ENCODE measurements around the gene GOLGA7B.

The GOLGA7B gene

DNA sequence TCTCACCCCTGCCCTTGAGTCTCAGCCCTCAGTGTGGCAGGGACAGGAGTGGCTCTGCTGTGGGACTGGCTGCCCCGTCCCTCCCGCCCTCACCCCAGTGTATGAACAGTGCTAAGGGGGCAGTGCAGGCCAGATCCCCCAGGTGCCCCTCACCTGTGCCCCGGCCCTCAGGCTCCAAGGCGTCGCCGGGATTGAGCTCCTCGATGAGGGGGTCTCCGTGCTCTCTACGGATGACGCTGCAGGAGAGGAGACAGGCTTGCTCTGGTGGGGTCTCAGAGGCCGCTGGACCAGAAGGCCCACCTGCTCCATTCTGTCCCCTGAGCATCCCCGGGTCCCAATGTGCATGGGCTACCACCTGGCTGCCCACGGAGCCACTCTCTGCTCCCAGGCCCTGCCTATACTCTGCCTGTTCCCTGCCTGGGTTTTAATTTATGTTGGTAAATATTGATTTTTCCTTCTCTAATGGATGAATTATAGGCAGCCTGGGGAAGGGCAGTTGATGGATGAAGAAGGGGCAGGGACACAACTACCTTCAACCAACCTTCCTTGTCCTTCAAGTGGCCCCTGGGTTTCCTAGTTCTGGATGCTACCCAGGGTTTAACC, 47.2 kb downstream of the GOLGA7B start:
- DNase-seq: no peak

DNA sequence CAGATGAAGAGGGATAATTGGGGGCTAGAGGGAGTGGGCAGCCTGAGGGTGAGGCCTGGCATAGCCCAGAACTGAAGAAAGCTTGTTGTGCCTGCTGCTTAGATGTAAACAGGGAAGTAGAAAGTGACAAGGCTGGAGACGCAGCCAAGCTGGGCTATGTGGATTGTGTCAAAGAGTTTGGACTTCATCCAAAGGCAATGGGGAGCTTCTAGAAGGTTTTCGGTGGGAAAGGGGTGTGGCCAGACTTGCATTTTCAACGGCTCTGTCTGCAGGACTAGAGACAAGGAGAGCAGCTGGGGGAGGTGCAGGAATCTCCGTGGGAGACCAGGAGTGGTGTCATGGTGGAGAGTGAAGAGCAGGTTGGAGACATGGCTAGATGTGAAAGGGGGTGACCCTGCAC, 48.8 kb downstream of the GOLGA7B start:
- DNase-seq: no peak

DNA sequence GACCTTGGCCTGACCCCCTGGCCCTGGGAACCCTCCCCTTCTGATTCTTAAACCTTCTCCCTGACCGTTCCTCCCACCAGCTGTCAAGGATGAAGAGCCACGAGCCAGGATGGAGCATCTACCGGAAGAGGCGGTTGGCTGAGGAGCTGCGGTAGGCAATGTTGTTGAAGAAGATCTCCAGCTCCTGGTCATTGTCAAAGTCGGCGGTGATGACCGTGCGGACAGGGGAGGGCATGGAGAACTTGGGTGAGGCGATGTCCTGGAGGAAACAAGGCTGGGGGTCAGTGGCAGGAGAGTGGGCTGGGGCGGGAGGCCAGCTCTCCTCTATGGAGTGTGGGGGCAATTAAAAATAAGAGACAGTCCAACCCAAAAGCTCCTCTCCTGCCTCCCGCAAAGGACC, 51.7 kb downstream of the GOLGA7B start:
- DNase-seq: no peak

DNA sequence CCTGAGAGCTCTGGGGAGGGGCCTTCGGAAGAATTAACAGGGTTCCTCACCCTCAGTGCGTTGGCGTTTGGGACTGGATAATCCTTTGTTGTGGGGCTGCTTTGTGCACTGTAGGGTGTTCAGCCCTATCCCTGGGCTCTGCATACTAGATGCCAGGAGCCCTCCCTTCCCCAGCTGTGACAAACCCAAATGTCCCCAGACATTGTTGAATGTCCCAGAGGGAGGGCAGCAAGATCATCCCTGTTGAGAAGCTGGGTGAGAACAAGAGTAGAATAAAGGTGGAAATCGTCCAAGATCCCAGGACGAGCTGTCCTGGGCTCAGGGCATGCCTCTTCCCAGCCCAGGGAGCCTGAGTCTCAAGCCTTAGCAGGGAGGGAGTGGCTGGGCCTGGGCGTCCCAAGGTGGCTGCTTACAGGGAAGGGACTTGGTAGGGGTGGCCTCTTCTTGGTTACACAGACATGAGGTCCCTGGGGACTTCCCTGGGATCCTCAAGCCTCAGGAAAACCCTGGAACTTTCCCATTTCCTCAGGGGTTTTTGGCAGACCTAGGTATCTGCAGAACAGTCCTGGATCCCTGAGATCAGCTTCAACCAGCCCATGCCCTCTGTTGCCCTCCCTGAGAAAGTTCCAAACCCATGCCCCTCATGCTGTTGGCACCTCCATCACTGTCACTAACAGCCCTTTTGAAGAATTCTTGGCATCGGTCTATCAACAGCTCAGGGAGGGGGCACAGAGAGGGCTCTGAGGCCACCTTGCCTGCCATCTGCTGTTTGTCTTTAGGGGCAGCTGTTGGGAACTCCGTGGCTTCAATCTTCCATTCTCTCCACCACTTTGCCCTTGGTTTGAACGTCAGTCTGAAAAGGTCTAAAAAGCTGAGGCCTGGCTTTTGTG, 53.7 kb downstream of the GOLGA7B start:
- DNase-seq: no peak

DNA sequence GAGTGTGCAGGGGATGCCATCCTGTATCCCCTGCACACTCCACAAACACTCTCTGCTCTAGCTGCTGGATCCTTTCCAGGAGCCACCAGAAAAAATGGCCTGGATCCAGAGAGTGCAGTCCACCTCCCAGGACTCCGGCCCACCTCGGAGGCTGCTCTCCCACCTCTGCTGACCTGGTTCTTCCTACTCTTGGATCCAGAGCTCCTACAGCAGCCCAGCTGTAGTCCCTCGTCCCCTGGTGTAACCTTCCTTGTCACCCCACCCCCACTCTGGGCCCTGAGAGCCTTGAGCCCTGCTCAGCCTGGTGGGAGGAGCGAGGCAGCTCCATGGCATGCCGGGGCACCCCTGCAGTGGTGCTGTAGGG, 54.4 kb downstream of the GOLGA7B start:
- DNase-seq: no peak

DNA sequence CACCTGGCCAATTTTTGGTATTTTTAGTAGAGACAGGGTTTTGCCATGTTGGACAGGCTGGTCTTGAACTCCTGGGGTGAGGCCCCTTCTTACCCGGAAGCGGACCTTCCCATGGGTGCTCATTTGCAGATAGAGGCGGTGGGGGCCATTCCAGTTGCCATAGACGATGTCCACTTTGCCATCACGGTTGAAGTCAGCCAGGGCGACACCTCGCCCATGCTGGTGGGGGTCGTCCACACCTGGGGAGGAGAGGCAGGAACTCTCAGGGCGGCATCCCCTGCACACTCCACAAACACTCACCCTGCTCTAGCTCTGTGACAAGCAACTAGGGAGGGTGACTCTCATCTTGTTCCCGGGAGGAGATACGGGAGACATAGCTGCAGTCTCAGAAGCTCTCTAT, 54.9 kb downstream of the GOLGA7B start:
- no peak for DNase-seq

DNA sequence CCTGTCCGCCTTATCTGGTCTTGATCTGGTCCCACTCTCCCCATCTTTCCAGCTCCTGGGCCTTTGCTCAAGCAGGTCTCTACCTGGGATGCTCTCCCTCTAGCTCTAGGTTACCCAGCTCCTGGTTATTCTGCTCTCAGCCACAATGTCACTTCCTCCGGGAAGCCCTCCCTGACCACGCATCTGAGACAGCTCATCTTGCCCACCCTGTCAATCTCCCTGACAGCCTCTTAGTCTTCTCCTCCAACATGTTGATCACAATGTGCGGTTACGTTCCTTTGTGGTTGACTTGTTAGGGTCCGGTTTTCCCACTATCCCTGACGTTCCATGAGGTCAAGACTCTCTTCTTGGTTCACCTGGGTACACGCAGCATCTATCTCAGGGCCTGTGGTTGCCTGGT, 55.6 kb downstream of the GOLGA7B start:
- DNase-seq: no peak

DNA sequence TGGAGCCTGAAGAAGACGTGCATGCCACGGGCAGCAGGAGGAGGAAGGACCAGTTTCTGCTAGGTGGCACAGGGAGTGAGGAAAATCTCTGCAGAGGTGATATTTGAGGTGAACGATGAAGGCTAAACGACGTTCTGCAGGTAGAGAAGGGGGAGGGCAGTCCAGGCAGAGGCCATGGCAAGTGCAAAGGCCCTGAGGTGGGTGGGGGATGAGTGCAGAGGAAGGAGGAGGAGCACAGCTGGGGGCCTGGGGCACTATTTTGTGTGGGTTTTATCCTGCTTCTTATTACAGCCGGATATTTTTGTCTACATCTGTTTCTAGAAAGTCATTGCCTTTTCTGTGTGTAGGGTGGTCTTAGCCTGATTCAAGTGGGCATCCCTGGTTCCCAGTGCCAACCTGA, 57.6 kb downstream of the GOLGA7B start:
- DNase-seq: no peak

DNA sequence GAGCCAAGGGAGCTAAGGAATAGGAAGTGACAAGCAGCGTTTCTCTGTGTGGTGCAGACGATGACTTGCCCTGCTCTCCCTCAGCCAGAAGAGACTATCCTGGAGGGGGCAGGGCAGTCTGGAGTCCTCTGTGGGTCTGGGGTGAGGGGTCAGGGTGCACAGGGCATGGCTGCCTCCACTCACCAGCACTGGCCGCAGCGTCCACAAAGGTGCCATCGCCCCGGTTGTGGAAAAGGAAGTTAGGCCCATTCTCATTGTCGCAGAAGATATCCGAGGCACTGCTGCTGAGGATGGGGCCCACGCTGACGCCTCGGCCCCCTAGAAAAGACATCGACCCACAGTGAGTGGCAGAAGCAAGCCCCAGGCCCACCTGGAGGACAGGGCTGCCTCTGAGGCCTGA, 58.2 kb downstream of the GOLGA7B start:
- no peak for DNase-seq

DNA sequence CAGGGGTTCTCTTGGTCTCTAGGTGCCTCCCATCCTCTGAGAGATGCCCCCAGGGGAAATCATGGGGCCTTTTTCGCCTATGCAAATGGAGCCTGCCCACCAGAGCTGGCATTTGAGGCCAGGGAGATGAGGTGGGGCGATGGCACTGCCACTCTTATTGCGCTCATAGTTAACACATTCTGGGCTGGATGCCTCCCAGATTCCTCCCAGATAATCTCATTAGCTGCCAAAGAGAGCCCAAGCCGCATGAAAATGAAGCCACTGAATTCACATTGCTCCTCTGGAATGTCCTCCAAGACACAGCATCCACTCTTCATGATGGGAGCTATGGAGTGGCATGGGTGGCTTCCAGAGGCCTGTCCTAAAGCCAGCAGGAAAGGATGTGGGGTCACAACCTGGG, 61.0 kb downstream of the GOLGA7B start:
- no peak for DNase-seq

DNA sequence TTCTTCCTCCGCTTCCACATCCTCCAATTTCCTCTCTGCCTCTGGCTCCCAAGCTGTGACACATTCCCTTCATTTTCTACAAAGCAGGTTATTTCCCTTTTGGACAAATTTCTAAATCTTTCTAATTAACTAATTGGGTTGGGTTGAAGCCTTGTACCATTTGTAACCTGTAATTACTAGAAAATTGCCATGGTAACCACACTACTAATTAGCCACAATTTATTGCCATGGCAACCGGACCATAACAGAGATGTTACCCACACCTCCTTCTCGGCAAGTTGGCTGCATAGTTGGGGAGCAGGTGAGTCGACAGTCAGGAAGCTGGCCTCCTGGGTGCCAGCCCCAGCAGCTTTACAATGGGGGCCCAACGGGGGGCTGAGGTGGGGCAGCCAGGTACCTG, 61.6 kb downstream of the GOLGA7B start:
- DNase-seq: no peak

DNA sequence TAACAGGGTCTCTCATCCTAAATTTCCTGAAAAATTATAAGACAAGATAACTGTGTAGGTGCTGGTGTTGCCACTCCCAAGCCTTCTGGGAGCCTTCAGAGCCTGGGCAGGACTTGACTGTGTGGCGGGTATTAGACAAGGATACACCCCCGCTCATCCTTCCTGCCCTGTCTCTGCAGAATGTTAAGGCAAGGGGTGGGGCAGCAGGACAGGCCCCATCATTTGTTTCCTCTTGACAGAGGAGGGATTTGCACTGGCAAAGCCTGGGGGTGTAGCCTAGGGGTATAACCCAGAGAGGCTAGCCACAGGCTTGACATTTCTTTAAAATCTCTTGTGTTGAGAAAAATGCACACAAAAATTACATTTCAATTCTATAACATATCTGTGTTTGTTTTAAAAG, 63.5 kb downstream of the GOLGA7B start:
- no peak for DNase-seq

DNA sequence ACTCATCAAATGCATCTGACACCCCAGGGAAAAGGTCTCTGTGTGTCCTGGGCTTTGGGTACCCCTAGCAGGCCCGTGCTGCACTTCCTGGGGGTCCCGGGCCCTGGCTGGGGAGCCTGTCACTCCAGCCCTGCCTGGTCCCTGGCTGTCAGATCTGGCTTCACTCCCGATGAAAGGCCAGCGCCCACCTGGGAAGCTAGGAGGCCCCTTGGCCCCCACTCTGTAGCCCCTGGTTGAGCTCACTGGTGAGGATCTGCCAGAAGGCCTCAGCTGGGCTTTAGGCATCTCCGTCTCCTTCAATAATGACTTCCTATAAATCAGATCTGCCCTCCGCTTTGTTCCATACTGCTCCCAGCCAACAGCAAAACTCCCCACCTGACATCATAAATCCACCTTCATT, 64.0 kb downstream of the GOLGA7B start:
- no peak for DNase-seq

DNA sequence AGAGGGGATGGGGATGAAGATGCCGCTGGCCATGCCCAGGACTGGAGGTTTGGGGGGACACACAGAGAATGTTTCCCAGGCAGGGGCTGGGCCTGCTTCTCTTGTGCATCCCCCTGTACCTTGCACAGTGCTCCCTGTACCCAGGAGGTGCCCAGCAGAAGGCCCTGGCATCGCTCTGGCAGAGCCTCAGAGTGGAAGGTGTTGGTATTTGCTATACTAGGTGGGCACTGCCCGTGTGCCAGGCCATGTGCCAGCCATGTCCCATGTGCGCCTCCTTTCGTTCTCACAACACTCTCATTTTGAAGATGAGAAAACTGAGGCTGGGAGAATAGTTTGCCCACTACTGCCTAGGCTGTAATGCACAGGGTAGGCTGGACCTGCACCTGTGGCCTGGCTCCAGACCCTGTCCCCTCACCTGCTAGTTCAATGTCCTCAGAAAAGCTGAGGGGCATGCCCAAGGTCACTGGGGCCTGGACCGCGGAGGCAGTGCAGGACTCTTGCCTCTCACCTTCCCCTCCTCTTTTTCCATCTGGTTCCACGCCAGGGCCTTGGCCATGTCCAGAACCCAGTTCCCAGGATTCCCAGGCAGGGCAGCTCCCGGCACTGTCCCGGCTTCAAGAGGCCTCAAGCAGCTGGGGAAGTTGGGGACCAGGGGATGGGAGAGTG, 64.7 kb downstream of the GOLGA7B start:
- DNase-seq: no peak

DNA sequence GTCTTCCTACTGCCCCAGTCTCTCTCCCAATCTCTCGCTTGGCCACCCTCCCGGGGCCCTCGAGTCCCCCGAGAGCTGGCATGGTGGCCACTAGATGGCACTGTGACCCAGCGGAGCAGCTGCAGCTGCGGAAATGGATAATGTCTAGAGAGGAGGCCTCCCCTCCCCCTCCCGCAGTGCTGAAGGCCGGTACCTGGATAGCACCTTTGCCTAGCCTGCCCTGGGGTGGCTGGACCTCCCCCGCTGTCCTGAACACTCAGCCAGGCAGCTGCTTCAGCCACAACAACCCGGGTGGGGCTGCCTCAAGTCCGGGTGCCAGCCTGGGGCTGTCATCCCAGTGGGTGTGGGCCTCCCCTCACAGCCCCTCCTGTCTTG, 65.2 kb downstream of the GOLGA7B start:
- peak; percentile 69 for DNase-seq

DNA sequence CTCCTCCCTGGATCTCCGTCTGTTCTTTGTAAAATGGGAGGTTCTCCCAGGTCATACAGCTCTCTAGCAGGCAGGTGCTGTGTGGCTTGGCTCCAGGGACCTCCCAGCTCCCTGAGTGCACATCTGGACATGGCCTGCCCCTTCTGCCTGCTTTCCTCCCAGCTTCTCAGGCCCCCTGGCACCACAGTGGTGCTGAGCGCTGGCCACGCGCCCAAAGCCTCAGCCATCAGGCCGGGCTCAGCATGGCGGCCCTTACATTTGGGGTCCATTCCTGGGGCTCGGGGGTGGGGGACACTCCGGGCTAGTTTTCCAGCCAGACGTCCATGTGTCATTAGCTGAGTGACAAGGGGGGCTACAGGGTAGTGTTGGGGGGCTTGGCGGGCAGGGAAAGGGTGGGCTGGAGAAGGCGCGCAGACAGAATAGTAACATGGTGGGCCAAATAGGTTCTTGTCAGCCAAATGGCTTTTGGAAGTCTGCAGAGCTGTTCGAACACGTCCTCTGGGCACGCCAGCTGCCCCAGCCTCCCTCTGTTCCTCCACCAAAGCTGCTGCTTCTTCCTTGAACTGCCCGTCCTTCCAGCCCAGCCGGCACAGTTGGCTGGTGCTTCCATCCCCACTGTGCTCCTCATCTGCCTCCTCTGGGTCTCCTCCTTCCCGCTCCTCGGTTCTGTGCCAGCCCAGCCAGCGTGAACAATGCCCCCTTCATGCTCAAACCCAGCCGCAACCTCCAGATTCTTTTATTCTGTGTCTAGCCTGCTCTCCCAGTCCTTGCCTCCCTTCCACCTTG, 65.9 kb downstream of the GOLGA7B start:
- DNase-seq: no peak

DNA sequence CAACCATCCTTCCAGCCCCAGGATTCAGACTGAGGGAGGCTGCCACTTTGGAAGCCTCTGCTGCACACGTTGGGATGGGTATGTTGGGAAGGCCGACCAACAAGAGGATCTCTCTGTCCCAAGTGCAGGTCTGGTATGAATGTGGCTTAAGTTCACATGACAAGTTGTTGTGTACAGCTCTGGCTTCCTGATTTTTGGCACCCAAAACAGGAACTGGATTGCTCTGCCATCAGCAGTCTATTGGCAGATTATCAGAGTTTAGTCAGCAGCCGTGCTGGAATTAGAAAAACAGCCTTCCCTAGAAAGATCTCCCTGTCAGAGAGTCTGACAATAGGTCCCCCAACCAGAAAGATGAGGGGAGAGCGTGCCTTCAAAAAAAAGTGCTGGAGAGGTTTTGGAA, 66.9 kb downstream of the GOLGA7B start:
- DNase-seq: no peak

DNA sequence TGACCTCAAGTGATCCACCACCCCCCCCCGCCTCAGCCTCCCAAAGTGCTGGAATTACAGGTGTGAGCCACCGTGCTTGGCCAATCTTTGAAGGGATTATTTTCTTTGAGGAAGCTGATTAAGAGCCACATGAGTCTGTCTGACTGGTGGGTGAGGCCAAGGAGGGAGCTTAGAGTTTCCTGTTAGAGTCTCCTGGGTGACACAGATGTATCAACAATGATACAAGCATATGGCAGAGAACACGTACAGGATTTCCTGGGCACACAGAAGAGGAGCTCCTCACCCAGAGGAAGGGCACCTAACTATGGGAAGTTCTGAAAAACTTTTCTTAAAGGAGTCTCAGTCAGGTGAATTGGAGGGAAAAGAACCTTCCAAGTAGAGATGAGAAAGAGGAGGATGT, 69.4 kb downstream of the GOLGA7B start:
- DNase-seq: peak; percentile 1

DNA sequence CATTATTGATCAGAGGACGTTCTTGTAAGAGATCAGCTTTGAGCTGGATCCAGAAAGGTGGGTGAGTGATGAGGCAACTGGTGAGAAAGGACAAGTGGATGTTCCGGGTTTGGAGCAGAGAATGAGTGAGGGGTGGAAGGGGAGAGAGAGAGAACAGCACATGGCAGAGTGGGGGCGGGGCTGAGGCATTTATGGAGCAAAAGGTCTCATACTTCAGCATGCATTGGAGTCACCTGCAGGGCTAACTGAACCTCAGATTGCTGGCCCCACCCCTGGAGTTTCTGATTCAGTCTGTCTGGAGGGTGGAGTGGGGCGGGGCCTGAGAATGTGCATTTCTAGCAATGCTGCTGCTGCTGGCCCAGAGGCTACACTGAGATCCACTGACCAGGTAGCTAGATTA, 71.2 kb downstream of the GOLGA7B start:
- no peak for DNase-seq

Measured in CD4-positive, alpha-beta T cell treated with Interleukin-12 subunit alpha and Interleukin-12 subunit beta, for 1 hour (primary cell).